HepG2 (cell line): ENCODE data around the gene IL11RA. TPM values are rescaled to one million over a fixed set of nuclear protein-coding genes. Genes with fewer than 3 reads are reported as not detected.

Experiments
- DNMT1 ChIP-seq: sonication (generic); formaldehyde crosslinking; IDR thresholded peaks from 2 replicates; pipeline ENCODE4 v1.5.1; 2020; ENCODE audit warnings: mild to moderate bottlenecking, missing genetic modification reagents
- DZIP1 ChIP-seq: sonication (generic); formaldehyde crosslinking; IDR thresholded peaks from 2 replicates; pipeline ENCODE4 v1.5.0; 2020; ENCODE audit warnings: mild to moderate bottlenecking, missing genetic modification reagents
- EP300 ChIP-seq, 3 experiments: sonication (generic) in 1 of 3; formaldehyde crosslinking in 1 of 3; IDR thresholded peaks; 2 replicates each; pipeline versions ENCODE4 v1.5.1 to v1.6.1; 2011 to 2020; ENCODE audit warnings: low read depth in 2 of 3, low read length in 2 of 3, borderline replicate concordance in 1 of 3, improper control_type of control experiment in 1 of 3, mild to moderate bottlenecking in 1 of 3, missing genetic modification reagents in 1 of 3, moderate library complexity in 1 of 3
- GRHL1 ChIP-seq: sonication (generic); formaldehyde crosslinking; conservative IDR thresholded peaks from 2 replicates; pipeline ENCODE4 v1.8.0; 2022; ENCODE audit warnings: missing genetic modification reagents
- HINFP ChIP-seq: sonication (generic); formaldehyde crosslinking; IDR thresholded peaks from 2 replicates; pipeline ENCODE4 v1.4.0; 2020; ENCODE audit warnings: low read depth, mild to moderate bottlenecking, missing genetic modification reagents
- MLX ChIP-seq: IDR thresholded peaks from 2 replicates; pipeline ENCODE4 v1.6.1; 2016
- NFE2L2 ChIP-seq: fragments of 150-350 bp; IDR thresholded peaks from 2 replicates; pipeline ENCODE4 v1.6.1; 2014; ENCODE audit warnings: low read length
- SOX6 ChIP-seq, 2 experiments: fragments of 450-650 bp in 1 of 2; sonication (generic) in 1 of 2; formaldehyde crosslinking in 1 of 2; IDR thresholded peaks; 2 replicates each; pipeline versions ENCODE4 v1.4.0 to v1.6.1; 2017 to 2020; ENCODE audit warnings: antibody characterized with exemption in 1 of 2, mild to moderate bottlenecking in 1 of 2, missing genetic modification reagents in 1 of 2
- TARDBP ChIP-seq: sonication (generic); formaldehyde crosslinking; IDR thresholded peaks from 2 replicates; pipeline ENCODE4 v1.8.0; 2022; ENCODE audit warnings: mild to moderate bottlenecking, missing genetic modification reagents
- ZFP90 ChIP-seq: sonication (generic); formaldehyde crosslinking; IDR thresholded peaks from 2 replicates; pipeline ENCODE4 v1.8.0; 2022; ENCODE audit warnings: missing genetic modification reagents, mild to moderate bottlenecking, inconsistent platforms, borderline replicate concordance
- ZNF280B ChIP-seq: sonication (generic); formaldehyde crosslinking; IDR thresholded peaks from 2 replicates; pipeline ENCODE4 v1.5.0; 2020; ENCODE audit warnings: missing genetic modification reagents, mild to moderate bottlenecking, borderline replicate concordance
- ZNF280D ChIP-seq: sonication (generic); formaldehyde crosslinking; IDR thresholded peaks from 2 replicates; pipeline ENCODE4 v1.5.1; 2020; ENCODE audit warnings: mild to moderate bottlenecking, missing genetic modification reagents
- ZSCAN25 ChIP-seq: sonication (generic); formaldehyde crosslinking; IDR thresholded peaks from 2 replicates; pipeline ENCODE4 v1.8.0; 2022; ENCODE audit warnings: mild to moderate bottlenecking, missing genetic modification reagents
- polyA plus RNA-seq, 8 experiments: library from polyadenylated mRNA; depleted of rRNA in 3 of 8; stranded (reverse) in 7 of 8; unstranded in 1 of 8; fragments of >200 nt; fragmentation: Illumina TruSeq in 4 of 8; extraction: Trizol in 4 of 8; gene quantifications; 2 replicates each; pipeline versions ENCODE4 v1.2.1 to v1.2.3, GENCODE V29; 2011 to 2016; ENCODE audit warnings: low read depth in 4 of 8, missing spikeins in 1 of 8, mixed read lengths in 1 of 8; ENCODE audit not compliant: insufficient read depth in 1 of 8
- total RNA-seq, 5 experiments: library from RNA; depleted of rRNA; stranded (reverse); fragments of >200 nt; fragmentation: Illumina TruSeq; extraction: Trizol; gene quantifications; 2 replicates each; pipeline ENCODE4 v1.2.3, GENCODE V29; 2016; ENCODE audit warnings: low read depth in 1 of 5

IL11RA gene
- total and polyA plus RNA-seq, 2 of the 13 experiments (the other 11 are each of a cell fraction or from before 2014, with no cell fraction given) = 2.0 to 4.2 TPM

GRCh38 chr9:34688329-34689115 is 36.5 kb downstream of the IL11RA start (continued):
- TF ChIP-seq DZIP1 (CRISPR knock-in tag) (no peak), MLX (no peak), EP300 (IDR thresholded peaks at IDR 0.05; ENCODE audit: low read depth in 2 of 2, low read length in 2 of 2) (peak; percentile 39 to 75; a peak in 2 of 4 replicates), EP300 (CRISPR knock-in tag; IDR thresholded peaks at IDR 0.05; ENCODE audit: borderline replicate concordance) (no peak), ZFP90 (CRISPR knock-in tag) (no peak), GRHL1 (no peak), SOX6 (IDR thresholded peaks at IDR 0.05) (no peak), SOX6 (CRISPR knock-in tag; IDR thresholded peaks at IDR 0.05) (peak; percentile 86), DNMT1 (no peak), TARDBP (CRISPR knock-in tag) (peak; percentile 55; the same call in 1 of the 2 replicates), ZNF280D (CRISPR knock-in tag) (no peak), ZSCAN25 (peak; percentile 20; the same call in 1 of the 2 replicates), HINFP (CRISPR knock-in tag) (no peak), NFE2L2 (no peak), ZNF280B (CRISPR knock-in tag) (no peak)
